Hepatocyte (in vitro differentiated cells): ENCODE measurements around the gene CAAP1.

Experiments used
- EZH2 ChIP-seq: fragments of 200-600 bp; sonication (generic); IDR thresholded peaks from 2 replicates; pipeline ENCODE4 v1.6.1; 2016; ENCODE audit warnings: antibody characterized with exemption, mild to moderate bottlenecking, borderline replicate concordance
- TF ChIP-seq, protein P1 (sequence below): fragments of 200-600 bp; sonication (generic); IDR thresholded peaks from 2 replicates; pipeline ENCODE4 v1.5.1; 2016; ENCODE audit warnings: antibody characterized with exemption, mild to moderate bottlenecking; ENCODE audit not compliant: poor library complexity

DNA sequence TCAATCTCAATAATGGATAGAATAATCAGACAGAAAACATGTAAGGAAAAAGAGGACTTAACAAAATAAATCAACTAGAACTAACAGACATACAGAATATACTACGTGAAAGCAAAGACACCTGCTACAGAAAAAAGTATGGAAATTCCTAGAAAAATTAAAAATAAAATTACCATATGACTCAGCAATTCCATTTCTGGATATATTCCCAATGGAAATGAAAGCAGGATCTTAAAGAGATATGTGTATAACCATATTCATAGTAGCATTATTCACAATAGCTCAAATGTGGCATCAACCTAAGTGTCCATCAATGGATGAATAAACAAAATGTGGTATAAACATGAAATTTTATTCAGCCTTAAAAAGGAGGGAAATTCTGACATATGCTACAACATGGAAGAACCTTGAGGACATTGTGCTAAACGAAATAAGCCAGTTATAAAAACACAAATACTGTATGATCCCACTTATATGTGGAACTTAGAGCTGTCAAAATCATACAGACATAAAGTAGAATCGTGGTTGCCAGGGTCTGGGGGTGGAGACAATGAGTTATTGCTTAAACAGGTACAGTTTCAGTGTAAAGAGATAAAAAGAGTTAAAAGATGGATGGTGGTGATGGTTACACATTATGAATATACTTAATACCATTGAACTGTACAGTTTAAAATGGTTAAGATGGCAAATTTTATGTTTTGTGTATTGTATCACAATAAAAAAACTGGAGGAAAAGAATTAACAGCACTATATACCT is 47.5 kb upstream of the CAAP1 start:
- TF ChIP-seq, protein P1, sequence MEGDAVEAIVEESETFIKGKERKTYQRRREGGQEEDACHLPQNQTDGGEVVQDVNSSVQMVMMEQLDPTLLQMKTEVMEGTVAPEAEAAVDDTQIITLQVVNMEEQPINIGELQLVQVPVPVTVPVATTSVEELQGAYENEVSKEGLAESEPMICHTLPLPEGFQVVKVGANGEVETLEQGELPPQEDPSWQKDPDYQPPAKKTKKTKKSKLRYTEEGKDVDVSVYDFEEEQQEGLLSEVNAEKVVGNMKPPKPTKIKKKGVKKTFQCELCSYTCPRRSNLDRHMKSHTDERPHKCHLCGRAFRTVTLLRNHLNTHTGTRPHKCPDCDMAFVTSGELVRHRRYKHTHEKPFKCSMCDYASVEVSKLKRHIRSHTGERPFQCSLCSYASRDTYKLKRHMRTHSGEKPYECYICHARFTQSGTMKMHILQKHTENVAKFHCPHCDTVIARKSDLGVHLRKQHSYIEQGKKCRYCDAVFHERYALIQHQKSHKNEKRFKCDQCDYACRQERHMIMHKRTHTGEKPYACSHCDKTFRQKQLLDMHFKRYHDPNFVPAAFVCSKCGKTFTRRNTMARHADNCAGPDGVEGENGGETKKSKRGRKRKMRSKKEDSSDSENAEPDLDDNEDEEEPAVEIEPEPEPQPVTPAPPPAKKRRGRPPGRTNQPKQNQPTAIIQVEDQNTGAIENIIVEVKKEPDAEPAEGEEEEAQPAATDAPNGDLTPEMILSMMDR = no peak
- TF ChIP-seq EZH2 = no peak
